Subcutaneous abdominal adipose tissue (tissue), 5 donors: Measurements from ENCODE around the gene DIAPH3.

ENCODE experiments used
- H3K27ac ChIP-seq: one replicate; pipeline ENCODE4 v1.7.0; 2013; ENCODE audit warnings: low read depth, mild to moderate bottlenecking, inconsistent platforms, low read length, moderate library complexity
- H3K27me3 ChIP-seq, 5 donors: one replicate each; pipeline ENCODE4 v1.7.0; 2013; ENCODE audit warnings: low read length in 5 of 5, inconsistent platforms in 1 of 5; ENCODE audit not compliant: control insufficient read depth in 5 of 5, insufficient read depth in 4 of 5
- H3K36me3 ChIP-seq, 5 donors: one replicate each; pipeline ENCODE4 v1.7.0; 2013; ENCODE audit warnings: low read length in 5 of 5; ENCODE audit not compliant: control insufficient read depth in 5 of 5, insufficient read depth in 5 of 5
- H3K4me1 ChIP-seq, 5 donors: one replicate each; pipeline ENCODE4 v1.7.0; 2013; ENCODE audit warnings: low read length in 5 of 5, mild to moderate bottlenecking in 3 of 5, moderate library complexity in 1 of 5; ENCODE audit not compliant: control insufficient read depth in 5 of 5, insufficient read depth in 5 of 5
- H3K4me3 ChIP-seq, 5 donors: one replicate each; pipeline ENCODE4 v1.7.0; 2013; ENCODE audit warnings: low read length in 5 of 5, low read depth in 1 of 5
- H3K9ac ChIP-seq, 5 donors: one replicate each; pipeline ENCODE4 v1.7.0; 2013; ENCODE audit warnings: low read length in 5 of 5, mild to moderate bottlenecking in 4 of 5, moderate library complexity in 3 of 5
- H3K9me3 ChIP-seq, 5 donors: one replicate each; pipeline ENCODE4 v1.7.0; 2013; ENCODE audit warnings: low read length in 5 of 5; ENCODE audit not compliant: control insufficient read depth in 5 of 5
- donor health status: healthy.
- donor health status: healthy.
- donor health status: healthy.
- donor health status: healthy.
- donor health status: healthy.

Gene DIAPH3

DNA sequence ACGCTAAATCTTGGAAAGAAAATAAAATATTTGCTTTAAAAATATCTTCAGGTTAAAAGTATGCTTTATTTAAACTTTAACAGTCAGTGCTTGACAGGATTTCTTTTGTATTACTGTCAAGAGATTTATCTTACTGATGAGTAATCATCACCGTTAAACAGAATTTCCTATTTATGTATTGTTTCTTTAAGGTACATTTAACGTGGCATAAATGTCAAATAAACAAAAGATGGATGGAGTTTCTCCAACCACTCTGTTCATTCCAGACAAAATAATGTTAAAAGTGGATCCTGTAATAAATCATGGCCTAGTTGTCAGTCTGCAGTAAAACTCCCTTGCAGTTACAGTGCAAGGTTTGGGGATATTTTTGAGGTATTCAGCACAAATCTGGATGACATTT, 298.3 kb downstream of the DIAPH3 start:
- no peak overlapping the region for H3K4me3 ChIP-seq
- no peaks in the 10 kb centered on the region for H3K9me3 ChIP-seq
- no peak overlapping the region for H3K27ac ChIP-seq
- no peaks in the 10 kb centered on the region for H3K27me3 ChIP-seq
- H3K9ac ChIP-seq = no peak overlapping the region
- peaks cover 0 to 12% (median 0%) of the 10 kb centered on the region in 5 donors for H3K4me1 ChIP-seq
- no peaks in the 10 kb centered on the region for H3K36me3 ChIP-seq

GRCh38 chr13:59863621-59864020, 300.1 kb downstream of the DIAPH3 start:
- no peak overlapping the region for H3K27ac ChIP-seq
- no peaks in the 10 kb centered on the region for H3K9me3 ChIP-seq
- H3K27me3 ChIP-seq = no peaks in the 10 kb centered on the region
- H3K36me3 ChIP-seq = no peaks in the 10 kb centered on the region
- H3K9ac ChIP-seq = no peak overlapping the region
- H3K4me3 ChIP-seq = no peak overlapping the region
- peaks cover 0 to 12% (median 0%) of the 10 kb centered on the region in 5 donors for H3K4me1 ChIP-seq

DNA sequence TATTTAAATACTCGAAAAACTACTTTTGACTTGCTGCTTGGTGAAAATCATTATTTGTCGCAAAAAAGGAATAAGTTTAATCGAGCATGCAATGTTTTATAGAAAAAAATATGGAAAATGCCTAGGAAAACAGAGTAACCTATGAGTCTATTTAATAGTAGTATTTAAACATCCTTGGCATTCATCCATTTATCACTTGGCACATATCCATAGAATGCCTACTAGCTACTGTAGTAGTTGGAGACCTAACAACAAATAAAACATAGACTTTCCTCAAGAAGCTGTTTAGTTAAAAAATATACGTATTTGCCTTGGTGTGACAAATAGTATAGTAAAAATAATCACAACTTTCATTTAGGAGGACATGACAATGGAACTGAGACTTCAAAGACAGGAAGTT, 302.1 kb downstream of the DIAPH3 start:
- H3K36me3 ChIP-seq = no peaks in the 10 kb centered on the region
- no peaks in the 10 kb centered on the region for H3K9me3 ChIP-seq
- H3K27me3 ChIP-seq = no peaks in the 10 kb centered on the region
- no peaks in the 10 kb centered on the region for H3K4me1 ChIP-seq
- H3K27ac ChIP-seq = no peak overlapping the region
- no peak overlapping the region for H3K4me3 ChIP-seq
- no peak overlapping the region for H3K9ac ChIP-seq

- no peak overlapping the region for H3K4me3 ChIP-seq
- no peaks in the 10 kb centered on the region for H3K36me3 ChIP-seq
- H3K27me3 ChIP-seq = no peaks in the 10 kb centered on the region
- no peaks in the 10 kb centered on the region for H3K4me1 ChIP-seq
- H3K9me3 ChIP-seq = no peaks in the 10 kb centered on the region
- no peak overlapping the region for H3K27ac ChIP-seq
- no peak overlapping the region for H3K9ac ChIP-seq
Measured at GRCh38 chr13:59856281-59856810, 307.4 kb downstream of the DIAPH3 start.

- Histone ChIP-seq H3K9ac (no peak overlapping the region), H3K4me3 (no peak overlapping the region), H3K27me3 (no peaks in the 10 kb centered on the region), H3K9me3 (no peaks in the 10 kb centered on the region), H3K36me3 (no peaks in the 10 kb centered on the region), H3K4me1 (no peaks in the 10 kb centered on the region), H3K27ac (no peak overlapping the region)
Measured at GRCh38 chr13:59846845-59847620, 316.7 kb downstream of the DIAPH3 start.

GRCh38 chr13:59843040-59843439, 320.7 kb downstream of the DIAPH3 start:
- H3K36me3 ChIP-seq = no peaks in the 10 kb centered on the region
- no peaks in the 10 kb centered on the region for H3K27me3 ChIP-seq
- H3K9me3 ChIP-seq = no peaks in the 10 kb centered on the region
- H3K4me3 ChIP-seq = no peak overlapping the region
- H3K4me1 ChIP-seq = no peaks in the 10 kb centered on the region
- H3K27ac ChIP-seq = no peak overlapping the region
- no peak overlapping the region for H3K9ac ChIP-seq

DNA sequence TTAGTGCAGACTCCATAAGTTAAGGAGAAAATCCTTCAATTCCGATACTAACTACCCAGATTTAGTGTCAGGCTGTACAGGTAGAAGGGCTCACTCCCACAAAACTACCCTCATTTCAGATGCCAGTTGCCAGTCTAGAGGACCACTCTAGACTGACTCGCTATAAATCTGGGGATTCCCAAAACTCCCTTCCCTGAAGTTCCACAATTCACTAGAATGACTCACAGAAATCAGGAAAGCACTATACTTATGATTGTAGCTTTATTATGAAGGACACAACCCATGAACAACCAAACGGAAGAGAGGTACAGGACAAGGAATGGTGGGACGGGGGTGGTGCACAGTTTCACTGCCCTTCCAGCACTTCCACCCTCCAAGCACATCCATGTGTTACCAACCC, 321.2 kb downstream of the DIAPH3 start:
- no peak overlapping the region for H3K9ac ChIP-seq
- no peaks in the 10 kb centered on the region for H3K36me3 ChIP-seq
- H3K4me1 ChIP-seq = no peaks in the 10 kb centered on the region
- no peaks in the 10 kb centered on the region for H3K27me3 ChIP-seq
- no peak overlapping the region for H3K27ac ChIP-seq
- no peak overlapping the region for H3K4me3 ChIP-seq
- H3K9me3 ChIP-seq = no peaks in the 10 kb centered on the region

- H3K9ac ChIP-seq = no peak overlapping the region
- no peaks in the 10 kb centered on the region for H3K9me3 ChIP-seq
- no peak overlapping the region for H3K4me3 ChIP-seq
- H3K36me3 ChIP-seq = no peaks in the 10 kb centered on the region
- H3K27ac ChIP-seq = no peak overlapping the region
- H3K27me3 ChIP-seq = no peaks in the 10 kb centered on the region
- no peaks in the 10 kb centered on the region for H3K4me1 ChIP-seq
Measured at GRCh38 chr13:59839186-59839585, 324.5 kb downstream of the DIAPH3 start.

GRCh38 chr13:59837101-59837500, 326.6 kb downstream of the DIAPH3 start:
- no peak overlapping the region for H3K27ac ChIP-seq
- H3K27me3 ChIP-seq = no peaks in the 10 kb centered on the region
- H3K4me3 ChIP-seq = no peak overlapping the region
- H3K36me3 ChIP-seq = no peaks in the 10 kb centered on the region
- H3K9me3 ChIP-seq = no peaks in the 10 kb centered on the region
- H3K9ac ChIP-seq = no peak overlapping the region
- no peaks in the 10 kb centered on the region for H3K4me1 ChIP-seq

DNA sequence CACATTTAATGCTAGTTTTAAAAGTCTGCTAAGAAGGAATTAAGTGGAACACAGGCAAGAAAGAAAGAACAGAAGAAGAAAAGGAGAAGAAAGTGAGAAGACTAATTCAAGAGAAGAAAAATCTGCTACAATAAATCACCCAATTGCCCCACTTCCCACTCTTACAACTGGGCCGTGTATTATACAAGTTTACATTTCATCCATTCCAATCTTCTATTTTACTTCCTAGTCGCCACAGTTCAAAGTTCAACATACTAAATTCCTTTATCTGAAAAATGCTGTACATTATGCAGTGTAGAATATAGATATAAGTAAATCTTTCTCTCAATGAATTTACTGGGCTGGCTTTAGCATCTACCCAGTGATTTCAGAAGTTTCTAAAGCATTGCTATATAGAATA, 328.2 kb downstream of the DIAPH3 start:
- H3K9me3 ChIP-seq = no peaks in the 10 kb centered on the region
- no peak overlapping the region for H3K27ac ChIP-seq
- no peak overlapping the region for H3K9ac ChIP-seq
- H3K4me1 ChIP-seq = no peaks in the 10 kb centered on the region
- H3K36me3 ChIP-seq = no peaks in the 10 kb centered on the region
- no peak overlapping the region for H3K4me3 ChIP-seq
- no peaks in the 10 kb centered on the region for H3K27me3 ChIP-seq
